Right ventricle myocardium inferior (tissue), 1 donor: Measurements from ENCODE around the gene CNOT1. TPM values are rescaled to one million over a fixed set of nuclear protein-coding genes. Genes with fewer than 3 reads are reported as not detected.

Experiments used
- ATAC-seq: fragments of 200-7000 bp; cut with Tn5 transposase; one replicate; pipeline ENCODE4 v1.9.1; 2020; ENCODE audit warnings: mild to moderate bottlenecking, moderate library complexity
- DNase-seq: peaks from one replicate; pipeline ENCODE4 v3.0.0; 2021; ENCODE audit errors: missing footprints
- intact Hi-C: fragments of 100-400 bp; cut with DNase I; formaldehyde crosslinking; loops from one replicate; pipeline ENCODE4 v1.11.0; 2022
- total RNA-seq: library from RNA; stranded (reverse); fragmentation: NEBNext Ultra II Directional; extraction: Animal tissue kit (Norgen Biotek cat#: 25700); gene quantifications from one replicate; pipeline ENCODE4 v1.2.1, GENCODE V29; 2021
- donor health status: DM: no; HTN: yes; CAD: no; lungs with severe emphysema.

Gene CNOT1
- total RNA-seq, 1 donor from 2014 or later, result 70.2 TPM

DNA sequence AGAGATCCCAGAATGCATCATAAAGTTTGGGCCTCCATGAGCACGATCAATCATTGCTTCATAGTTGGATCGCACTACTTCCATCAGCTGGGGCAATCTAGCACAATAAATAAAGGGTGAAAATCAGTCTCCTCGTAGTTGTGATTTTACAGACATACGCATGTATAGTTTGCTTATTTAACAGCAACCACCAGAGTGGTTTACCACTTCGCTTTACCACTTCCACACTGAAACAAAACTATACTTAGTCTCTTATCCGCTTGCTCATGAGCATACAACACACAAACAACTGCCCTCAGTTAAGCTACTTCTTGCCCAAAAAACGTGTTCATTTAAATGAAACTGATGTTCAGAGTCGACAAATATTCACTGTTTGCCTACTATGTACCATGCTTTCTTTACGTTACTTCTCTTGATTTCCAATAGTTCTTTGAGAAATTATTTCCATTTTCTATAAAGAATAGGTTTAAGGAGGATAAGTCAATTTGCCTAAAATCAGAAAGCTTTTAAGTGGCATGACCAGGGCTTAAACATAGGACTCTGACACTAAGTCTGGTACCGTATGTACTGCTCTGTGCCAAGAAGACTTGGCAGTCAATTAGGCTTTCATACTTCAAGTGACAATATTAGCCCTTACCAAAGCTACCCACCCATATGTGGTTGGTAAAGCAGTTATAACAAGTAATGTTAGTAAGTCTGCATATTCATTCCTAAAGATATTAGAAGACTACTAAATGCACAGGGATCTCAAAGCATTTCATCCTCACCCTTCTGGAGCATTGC is 92.3 kb downstream of the CNOT1 start:
- ATAC-seq (no peak), DNase-seq (no peak)
- intact Hi-C loops, result no loop called here

DNA sequence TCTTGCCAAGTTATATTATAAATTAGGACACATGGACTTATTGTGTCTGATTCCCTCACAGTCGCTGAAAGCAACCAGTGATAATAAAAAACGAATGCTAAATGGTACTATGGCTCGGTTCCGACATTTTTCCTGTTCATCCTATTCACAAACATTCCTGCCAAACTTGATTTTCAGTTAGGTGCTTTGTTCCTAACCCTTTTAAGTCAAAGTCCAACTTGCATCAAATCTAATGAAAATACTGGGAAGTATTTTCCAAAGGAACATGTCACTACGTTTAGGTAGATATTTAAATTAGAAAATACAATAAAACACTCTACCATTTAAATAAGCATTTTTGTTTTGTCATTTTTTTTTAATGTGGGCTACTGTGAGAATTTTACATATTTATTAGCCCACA is 93.3 kb downstream of the CNOT1 start:
- ATAC-seq, result no peak
- DNase-seq, result no peak
- intact Hi-C loops, result no loop called here

DNA sequence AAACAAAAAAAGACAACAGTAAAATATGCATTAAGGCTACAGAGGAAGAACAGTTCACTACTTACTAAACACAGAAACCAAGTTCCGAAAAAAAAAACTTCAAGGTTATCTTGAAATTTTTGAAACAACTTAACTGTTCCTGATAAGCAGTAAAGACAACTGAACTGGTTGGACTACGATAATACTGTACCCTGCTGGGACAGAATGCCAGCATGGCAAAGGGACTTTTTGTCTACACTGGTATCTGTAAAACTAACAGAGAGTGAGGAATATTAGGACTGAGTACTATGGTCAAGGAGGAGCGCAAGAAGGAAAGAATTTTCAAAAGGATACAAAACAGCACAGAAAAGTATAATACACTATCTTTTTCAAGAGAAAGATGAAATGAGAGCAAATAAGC is 94.5 kb downstream of the CNOT1 start:
- intact Hi-C loops, result no loop called here
- DNase-seq (no peak), ATAC-seq (peak; percentile 34)

DNA sequence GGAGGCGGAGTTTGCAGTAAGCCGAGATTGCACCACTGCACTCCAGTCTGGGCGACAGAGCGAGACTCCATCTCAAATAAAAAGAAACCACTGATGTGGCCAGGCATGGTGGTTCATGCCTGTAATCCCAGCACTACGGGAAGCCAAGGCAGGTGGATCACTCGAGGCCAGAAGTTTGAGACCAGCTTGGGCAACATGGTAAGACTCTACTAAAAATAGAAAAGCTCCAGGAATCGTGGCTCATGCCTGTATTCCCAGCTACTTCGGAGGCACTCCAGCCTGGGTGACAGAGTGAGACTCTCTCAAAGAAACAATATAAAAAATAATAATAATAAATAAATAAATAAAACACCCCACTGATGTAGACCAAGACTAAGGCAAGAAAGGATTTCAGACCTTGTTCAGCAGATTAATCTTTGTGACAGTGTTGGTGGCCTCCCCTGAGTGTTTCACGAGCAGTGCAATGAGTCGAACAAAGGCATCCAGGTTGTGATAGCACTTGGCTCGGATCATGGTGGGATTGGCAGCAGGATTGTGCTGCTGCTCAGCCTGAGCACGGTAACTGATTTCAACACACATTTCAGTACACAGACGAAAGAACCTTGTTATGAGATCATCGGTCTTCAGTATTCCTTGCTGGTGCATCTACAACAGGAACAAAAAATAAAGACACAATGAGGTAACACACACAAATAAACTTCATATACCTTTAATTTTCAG is 95.7 kb downstream of the CNOT1 start:
- peak; percentile 84 for ATAC-seq
- no peak for DNase-seq
- intact Hi-C loops, result loop anchor here (5.0 kb wide), 1 partner anchor 93 kb away; the partner anchor contains the start of gene CNOT1

DNA sequence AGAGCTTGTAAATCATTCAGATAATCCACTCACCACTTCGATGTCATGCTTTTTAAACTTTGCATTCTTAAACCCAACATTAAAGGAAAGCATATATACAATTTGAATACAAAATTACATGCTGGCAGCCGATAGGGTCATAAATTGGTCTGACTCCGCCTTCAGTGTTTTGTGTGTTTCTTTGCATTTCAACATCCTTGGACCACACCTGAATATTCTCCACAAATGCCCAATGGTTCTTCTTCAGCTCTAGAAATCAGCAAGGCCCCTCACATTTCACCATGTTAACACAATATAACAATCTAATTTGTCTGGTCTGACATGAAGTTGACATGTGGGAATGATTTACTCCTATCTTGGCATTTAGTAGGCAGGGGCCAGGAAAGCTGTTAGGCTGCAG is 97.2 kb downstream of the CNOT1 start:
- DNase-seq (no peak), ATAC-seq (no peak)
- intact Hi-C loops, result loop anchor here (5.0 kb wide), 1 partner anchor 95 kb away; the partner anchor contains the start of gene CNOT1

DNA sequence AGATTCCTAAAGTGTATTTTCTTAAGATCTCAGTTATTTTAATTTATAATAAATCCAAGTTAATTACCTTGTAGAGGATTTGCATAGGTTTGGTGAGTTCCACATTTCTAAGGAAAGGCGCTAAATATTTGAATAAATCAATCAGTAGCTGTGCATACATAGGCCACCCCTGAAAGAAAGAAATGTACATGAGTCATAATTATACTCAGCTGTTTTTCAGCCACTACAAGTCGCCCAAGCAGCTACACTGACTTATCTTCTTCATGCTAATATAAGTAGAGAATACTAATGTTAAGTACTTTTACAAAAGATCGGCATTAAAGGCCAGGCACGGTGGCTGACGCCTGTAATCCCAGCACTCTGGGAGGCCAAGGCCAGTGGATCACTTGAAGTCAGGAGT is 99.4 kb downstream of the CNOT1 start:
- no peak for ATAC-seq
- no peak for DNase-seq
- intact Hi-C loops, result loop anchor here (5.0 kb wide), 1 partner anchor 97 kb away; the partner anchor contains the start of gene CNOT1

DNA sequence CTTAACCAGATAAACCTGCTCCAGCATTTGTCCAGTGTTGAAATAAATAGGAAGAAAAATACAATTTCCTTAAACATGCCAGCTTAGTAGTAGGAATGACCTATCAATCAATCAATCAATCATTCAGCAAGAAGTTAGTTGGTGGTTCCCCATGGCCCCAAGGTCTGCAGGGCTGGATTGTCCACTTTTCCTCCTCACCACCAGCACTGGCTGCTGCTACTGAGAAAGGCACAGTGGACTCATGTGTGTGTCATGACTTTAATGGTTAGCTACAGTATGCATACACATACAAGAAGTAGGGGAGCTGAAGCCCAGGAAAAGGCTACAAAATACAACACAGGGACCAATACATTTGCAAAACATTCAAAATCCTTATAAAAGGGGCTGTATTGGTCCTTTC is 109.9 kb downstream of the CNOT1 start:
- DNase-seq, result no peak
- no peak for ATAC-seq

DNA sequence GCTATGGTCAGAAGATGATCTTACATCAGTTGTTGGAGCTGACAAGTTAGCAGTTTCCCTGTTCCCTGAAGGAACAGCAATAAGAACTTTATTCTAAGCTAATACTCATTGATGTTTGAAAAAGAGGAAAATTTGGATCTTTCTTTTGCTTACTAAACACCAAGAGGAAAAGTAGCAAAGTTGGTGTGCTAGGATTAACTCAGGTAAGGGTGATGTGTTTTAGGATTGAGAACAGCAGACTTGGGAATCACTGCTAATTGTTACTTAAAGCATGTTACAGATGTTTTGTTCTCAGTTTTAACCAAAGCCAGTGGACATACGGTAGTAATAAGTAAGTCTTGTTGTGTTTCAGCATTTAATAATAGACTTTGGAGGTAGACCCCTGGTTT is 110.7 kb downstream of the CNOT1 start:
- no peak for DNase-seq
- no peak for ATAC-seq
- intact Hi-C loops, result loop anchor here (5.0 to 10.0 kb wide), 3 partner anchors 106 to 1332 kb away; partner anchors contain the start of genes CNOT1, GOT2, PSME3IP1 and RSPRY1

More for the DNA sequence above, 109.9 kb downstream of the CNOT1 start:
- intact Hi-C loops, result loop anchor here (5.0 to 10.0 kb wide), 4 partner anchors 65 to 1332 kb away; partner anchors contain the start of genes CNOT1, GOT2, PSME3IP1 and RSPRY1

DNA sequence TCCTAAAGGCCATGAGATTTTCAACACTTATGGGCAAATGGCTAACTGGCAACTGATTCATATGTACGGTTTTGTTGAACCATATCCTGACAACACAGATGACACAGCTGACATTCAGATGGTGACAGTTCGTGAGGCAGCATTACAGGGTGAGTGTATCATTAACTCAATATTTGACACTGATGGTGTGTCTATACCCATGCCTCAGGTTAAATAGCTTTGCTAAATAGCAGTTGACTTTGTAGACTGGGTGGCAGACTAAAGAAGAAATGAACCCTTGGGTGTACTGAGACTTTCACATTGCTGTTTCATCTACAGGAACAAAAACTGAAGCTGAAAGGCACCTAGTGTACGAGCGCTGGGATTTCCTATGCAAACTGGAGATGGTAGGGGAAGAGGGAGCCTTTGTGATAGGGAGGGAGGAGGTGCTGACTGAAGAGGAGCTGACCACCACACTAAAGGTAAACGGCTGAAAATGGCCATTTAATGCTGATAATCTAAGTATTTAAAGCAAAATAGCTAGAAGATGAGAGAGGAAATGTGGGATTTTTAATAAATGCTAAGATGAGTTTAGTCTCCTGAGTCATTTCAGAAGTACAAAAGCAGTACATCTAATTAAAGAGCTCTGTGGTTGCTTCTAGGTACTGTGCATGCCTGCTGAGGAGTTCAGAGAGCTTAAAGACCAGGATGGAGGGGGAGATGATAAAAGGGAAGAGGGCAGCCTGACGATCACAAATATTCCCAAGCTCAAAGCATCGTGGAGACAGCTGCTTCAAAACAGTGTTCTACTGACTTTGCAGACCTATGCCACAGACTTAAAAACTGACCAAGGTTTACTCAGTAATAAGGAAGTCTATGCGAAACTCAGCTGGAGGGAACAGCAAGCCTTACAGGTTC is 111.3 kb downstream of the CNOT1 start:
- ATAC-seq, result no peak
- no peak for DNase-seq
- intact Hi-C loops, result loop anchor here (5.0 to 10.0 kb wide), 3 partner anchors 106 to 1331 kb away; partner anchors contain the start of genes CNOT1, GOT2, PSME3IP1 and RSPRY1

DNA sequence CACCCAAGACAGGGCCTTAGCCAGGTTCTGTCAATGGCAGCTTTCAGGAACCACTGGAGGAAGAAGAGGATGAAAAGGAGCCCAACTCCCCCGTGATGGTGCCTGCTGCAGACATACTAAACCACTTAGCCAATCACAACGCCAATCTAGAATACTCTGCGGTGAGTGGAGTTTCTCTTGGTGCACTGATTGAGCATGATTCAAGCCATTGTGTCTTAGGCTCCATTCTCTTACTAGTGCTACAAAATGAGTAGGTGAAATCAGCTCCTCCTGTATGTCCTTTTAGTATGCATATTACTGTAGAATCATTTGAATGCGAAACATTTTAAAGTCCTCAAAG is 112.9 kb downstream of the CNOT1 start:
- DNase-seq, result no peak
- intact Hi-C loops, result loop anchor here (5.0 to 10.0 kb wide), 3 partner anchors 108 to 1329 kb away; partner anchors contain the start of genes CNOT1, GOT2, PSME3IP1 and RSPRY1
- ATAC-seq, result no peak

DNA sequence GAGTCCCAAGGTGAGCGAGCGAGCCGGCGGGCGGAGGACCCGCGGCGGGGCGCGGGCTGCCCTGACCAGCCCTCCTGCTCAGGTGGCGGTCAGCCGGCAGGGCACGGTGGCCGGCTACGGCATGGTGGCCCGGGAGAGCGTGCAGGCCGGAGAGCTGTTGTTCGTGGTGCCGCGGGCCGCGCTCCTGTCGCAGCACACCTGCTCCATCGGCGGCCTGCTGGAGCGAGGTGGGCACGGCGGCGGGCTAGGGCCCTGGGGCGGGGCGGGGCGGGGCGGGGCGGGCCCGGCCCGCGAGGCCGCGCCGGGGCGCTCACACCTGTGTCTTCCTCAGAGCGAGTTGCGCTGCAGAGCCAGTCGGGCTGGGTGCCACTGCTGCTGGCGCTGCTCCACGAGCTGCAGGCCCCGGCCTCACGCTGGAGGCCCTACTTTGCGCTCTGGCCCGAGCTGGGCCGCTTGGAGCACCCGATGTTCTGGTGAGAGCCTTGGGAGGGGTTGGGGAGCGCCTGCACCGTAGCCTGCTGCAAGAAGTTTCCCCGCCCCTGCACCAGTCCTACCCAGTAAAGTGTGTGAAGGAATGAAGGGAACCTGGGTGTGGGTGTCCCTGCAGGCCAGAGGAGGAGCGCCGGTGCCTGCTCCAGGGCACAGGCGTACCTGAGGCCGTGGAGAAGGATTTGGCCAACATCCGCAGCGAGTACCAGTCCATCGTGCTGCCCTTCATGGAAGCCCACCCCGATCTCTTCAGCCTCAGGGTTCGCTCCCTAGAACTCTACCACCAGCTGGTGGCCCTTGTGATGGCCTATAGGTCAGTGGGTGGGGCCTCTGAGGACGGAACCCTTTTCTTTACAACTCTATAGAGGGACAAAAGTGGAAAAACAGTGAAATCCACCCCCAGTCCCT is 113.5 kb downstream of the CNOT1 start:
- ATAC-seq (peak; percentile 29), DNase-seq (no peak)
- intact Hi-C loops, result loop anchor here (5.0 to 10.0 kb wide), 3 partner anchors 109 to 1329 kb away; partner anchors contain the start of genes CNOT1, GOT2, PSME3IP1 and RSPRY1

DNA sequence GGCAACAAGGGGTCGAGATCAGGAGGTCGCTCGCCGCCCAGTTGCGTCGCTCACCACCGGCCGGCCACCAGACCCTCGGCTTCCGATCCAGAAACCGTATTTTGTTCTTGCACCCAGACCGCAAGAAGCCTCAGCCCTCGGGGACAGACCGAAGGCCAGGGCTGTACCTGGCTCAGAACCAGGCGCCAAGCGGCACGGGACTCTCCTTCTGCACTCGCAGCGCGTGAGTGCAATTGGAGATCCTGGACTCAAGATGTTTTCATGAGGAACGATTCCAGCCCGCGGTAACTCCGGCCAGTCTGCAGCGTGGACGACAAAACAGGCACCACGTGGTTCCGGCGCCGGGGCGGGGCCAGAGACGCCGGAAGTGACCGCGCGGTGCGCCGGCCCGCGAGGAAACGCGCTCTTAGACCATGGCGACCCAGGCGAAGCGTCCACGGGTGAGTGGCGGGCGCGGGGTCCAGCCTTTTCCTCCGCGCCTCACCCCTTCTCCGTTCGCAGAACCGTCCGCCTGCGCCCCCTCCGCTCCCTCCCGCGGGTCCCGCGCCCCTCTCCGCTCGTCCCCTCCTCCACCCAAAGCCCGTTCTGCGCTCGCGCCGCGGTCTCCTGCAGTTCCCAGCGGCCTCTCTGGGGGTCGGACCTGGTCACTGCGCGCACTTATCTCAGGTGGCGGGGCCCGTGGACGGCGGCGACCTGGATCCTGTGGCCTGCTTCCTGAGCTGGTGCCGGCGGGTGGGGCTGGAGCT is 114.3 kb downstream of the CNOT1 start, which contains the start of gene SETD6:
TSS of gene SETD6 (plus strand) at position 393 of the 746 bp plus-strand sequence. CDS start at position 414, 21 bp downstream.
- intact Hi-C loops, result loop anchor here (5.0 to 10.0 kb wide), 3 partner anchors 110 to 1328 kb away; partner anchors contain the start of genes CNOT1, GOT2, PSME3IP1 and RSPRY1
- ATAC-seq (peak; percentile 96), DNase-seq (peak; percentile 93)

DNA sequence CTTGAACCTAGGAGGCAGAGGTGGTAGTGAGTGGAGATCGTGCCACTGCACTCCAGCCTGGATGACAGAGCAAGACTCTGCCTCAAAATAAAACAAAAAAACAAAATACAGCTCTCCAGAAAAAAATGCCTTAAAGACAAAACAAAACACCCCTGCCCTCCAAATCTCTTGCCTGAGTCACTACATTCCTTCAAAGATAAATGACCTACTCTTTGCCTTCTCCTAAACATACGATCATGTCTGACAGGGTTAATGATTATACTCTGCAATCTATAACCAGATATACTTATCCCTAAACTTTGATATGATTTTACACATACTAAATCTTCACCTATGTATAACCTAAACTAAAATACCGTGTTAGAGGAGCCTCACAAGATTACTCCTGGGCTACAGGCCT is 115.8 kb downstream of the CNOT1 start:
- intact Hi-C loops, result loop anchor here (10.0 kb wide), 2 partner anchors 111 to 221 kb away; partner anchors contain the start of genes CNOT1 and GOT2

DNA sequence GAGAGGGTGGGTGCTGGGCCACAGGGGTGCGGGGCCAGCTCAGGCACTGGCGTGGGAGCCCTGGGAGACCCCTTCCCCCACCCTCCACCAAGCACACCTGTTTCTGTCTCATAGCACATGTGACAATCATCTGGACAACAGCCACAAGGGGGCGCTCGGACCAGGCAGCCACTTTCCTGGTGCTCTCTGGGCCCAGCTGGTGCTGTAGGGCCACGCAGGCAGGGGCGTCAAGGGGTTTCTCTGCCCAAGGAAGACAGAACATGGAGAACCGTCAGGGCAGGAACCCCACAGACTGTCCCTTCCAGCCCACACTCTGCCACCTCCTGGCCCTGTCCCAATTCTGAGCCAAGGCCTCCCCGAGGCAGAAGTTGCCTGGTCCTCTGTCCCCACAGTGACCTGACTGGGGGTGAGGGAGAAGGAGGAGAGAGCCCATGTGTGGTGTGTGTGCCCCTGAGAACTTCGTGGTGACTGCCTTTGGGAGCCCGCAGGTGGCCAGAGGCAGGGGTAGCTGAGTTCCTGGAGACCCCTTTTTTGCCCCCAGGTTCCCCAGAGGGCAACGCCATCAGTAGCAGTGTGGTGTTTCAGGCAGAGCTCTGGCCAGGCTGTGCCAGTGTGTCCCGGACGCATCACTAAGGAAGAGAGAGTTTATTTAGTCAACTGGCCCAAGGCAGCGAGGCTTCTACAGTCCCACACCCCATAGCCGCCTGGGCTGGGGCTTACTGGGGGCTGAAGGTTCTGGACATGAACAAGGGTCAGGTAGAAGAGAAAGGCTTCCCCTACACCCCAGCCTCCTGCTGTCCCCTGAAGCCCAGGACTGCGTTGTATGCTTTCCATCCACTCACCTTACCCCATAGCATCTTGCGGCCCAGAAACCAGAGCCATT is 117.5 kb downstream of the CNOT1 start:
- ATAC-seq, result no peak
- DNase-seq, result peak; percentile 88
- intact Hi-C loops, result loop anchor here (10.0 kb wide), 2 partner anchors 113 to 223 kb away; partner anchors contain the start of genes CNOT1 and GOT2

More for the DNA sequence above, 115.8 kb downstream of the CNOT1 start:
- ATAC-seq (no peak), DNase-seq (no peak)
